Measurements from ENCODE around the gene PARD6B. TPM values are rescaled to one million over a fixed set of nuclear protein-coding genes. Genes with fewer than 3 reads are reported as not detected.
A peak's percentile ranks its signal among the peaks of the same experiment; 100 is the strongest.

The PARD6B gene
- total and polyA plus RNA-seq, 2 of the 13 experiments (the other 11 are each of a cell fraction or from before 2014, with no cell fraction given), result 6.9 to 22.2 TPM

GRCh38 chr20:50731930-50732690 lies 730 bp downstream of the PARD6B start (continued):
- TF ChIP-seq GMEB2 (CRISPR knock-in tag; IDR thresholded peaks at IDR 0.05; ENCODE audit: low read depth), result no peak
- TF ChIP-seq, protein P1, sequence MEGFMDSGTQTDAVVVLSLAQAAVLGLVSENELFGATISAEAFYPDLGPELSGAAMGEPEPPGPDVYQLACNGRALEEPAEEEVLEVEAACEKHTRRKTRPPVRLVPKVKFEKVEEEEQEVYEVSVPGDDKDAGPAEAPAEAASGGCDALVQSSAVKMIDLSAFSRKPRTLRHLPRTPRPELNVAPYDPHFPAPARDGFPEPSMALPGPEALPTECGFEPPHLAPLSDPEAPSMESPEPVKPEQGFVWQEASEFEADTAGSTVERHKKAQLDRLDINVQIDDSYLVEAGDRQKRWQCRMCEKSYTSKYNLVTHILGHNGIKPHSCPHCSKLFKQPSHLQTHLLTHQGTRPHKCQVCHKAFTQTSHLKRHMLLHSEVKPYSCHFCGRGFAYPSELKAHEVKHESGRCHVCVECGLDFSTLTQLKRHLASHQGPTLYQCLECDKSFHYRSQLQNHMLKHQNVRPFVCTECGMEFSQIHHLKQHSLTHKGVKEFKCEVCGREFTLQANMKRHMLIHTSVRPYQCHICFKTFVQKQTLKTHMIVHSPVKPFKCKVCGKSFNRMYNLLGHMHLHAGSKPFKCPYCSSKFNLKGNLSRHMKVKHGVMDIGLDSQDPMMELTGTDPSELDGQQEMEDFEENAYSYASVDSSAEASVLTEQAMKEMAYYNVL (CRISPR knock-in tag; IDR thresholded peaks at IDR 0.05; ENCODE audit: borderline replicate concordance), result no peak
- TF ChIP-seq ZNF256 (CRISPR knock-in tag; conservative IDR thresholded peaks at IDR 0.05), result 0 out of 2 replicates have a peak, but pooled peaks have one; percentile 5
- peak; percentile 6; the same call in 1 of the 2 replicates for TF ChIP-seq HNF4G (IDR thresholded peaks at IDR 0.05; ENCODE audit: borderline replicate concordance, low read depth, low read length)
- TF ChIP-seq HNF4G (CRISPR knock-in tag; IDR thresholded peaks at IDR 0.05; ENCODE audit: borderline replicate concordance, low read depth), result no peak
- TF ChIP-seq, protein P2, sequence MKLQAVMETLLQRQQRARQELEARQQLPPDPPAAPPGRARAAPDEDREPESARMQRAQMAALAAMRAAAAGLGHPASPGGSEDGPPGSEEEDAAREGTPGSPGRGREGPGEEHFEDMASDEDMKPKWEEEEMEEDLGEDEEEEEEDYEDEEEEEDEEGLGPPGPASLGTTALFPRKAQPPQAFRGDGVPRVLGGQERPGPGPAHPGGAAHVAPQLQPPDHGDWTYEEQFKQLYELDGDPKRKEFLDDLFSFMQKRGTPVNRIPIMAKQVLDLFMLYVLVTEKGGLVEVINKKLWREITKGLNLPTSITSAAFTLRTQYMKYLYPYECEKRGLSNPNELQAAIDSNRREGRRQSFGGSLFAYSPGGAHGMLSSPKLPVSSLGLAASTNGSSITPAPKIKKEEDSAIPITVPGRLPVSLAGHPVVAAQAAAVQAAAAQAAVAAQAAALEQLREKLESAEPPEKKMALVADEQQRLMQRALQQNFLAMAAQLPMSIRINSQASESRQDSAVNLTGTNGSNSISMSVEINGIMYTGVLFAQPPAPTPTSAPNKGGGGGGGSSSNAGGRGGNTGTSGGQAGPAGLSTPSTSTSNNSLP (IDR thresholded peaks at IDR 0.05; ENCODE audit: low read depth, low read length), result 0 out of 2 replicates have a peak, but pooled peaks have one; percentile 4
- TF ChIP-seq RBM22 (optimal IDR thresholded peaks at IDR 0.05; ENCODE audit: low read length), result peak; percentile 56
- 0 out of 2 replicates have a peak, but pooled peaks have one; percentile 6 for TF ChIP-seq ZNF34 (CRISPR knock-in tag; IDR thresholded peaks at IDR 0.05; ENCODE audit: borderline replicate concordance)
- no peak for TF ChIP-seq LCORL (IDR thresholded peaks at IDR 0.05)
- TF ChIP-seq LCORL (CRISPR knock-in tag; IDR thresholded peaks at IDR 0.05), result peak; percentile 34; the same call in 1 of the 2 replicates
- TF ChIP-seq, protein P3, sequence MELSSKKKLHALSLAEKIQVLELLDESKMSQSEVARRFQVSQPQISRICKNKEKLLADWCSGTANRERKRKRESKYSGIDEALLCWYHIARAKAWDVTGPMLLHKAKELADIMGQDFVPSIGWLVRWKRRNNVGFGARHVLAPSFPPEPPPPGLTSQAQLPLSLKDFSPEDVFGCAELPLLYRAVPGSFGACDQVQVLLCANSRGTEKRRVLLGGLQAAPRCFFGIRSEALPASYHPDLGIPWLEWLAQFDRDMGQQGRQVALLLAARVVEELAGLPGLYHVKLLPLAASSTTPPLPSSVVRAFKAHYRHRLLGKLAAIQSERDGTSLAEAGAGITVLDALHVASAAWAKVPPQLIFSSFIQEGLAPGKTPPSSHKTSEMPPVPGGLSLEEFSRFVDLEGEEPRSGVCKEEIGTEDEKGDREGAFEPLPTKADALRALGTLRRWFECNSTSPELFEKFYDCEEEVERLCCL (CRISPR knock-in tag; IDR thresholded peaks at IDR 0.05; ENCODE audit: borderline replicate concordance), result no peak
- TF ChIP-seq, protein P4, sequence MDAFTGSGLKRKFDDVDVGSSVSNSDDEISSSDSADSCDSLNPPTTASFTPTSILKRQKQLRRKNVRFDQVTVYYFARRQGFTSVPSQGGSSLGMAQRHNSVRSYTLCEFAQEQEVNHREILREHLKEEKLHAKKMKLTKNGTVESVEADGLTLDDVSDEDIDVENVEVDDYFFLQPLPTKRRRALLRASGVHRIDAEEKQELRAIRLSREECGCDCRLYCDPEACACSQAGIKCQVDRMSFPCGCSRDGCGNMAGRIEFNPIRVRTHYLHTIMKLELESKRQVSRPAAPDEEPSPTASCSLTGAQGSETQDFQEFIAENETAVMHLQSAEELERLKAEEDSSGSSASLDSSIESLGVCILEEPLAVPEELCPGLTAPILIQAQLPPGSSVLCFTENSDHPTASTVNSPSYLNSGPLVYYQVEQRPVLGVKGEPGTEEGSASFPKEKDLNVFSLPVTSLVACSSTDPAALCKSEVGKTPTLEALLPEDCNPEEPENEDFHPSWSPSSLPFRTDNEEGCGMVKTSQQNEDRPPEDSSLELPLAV (CRISPR knock-in tag; conservative IDR thresholded peaks at IDR 0.05; ENCODE audit: low read depth), result no peak
- TF ChIP-seq E2F1 (CRISPR knock-in tag; IDR thresholded peaks at IDR 0.05), result 0 out of 2 replicates have a peak, but pooled peaks have one; percentile 8
- TF ChIP-seq ZNF431 (CRISPR knock-in tag; IDR thresholded peaks at IDR 0.05; ENCODE audit: borderline replicate concordance, low read depth), result no peak
- no peak for TF ChIP-seq ZNF224 (CRISPR knock-in tag; IDR thresholded peaks at IDR 0.05)
- 0 out of 2 replicates have a peak, but pooled peaks have one; percentile 15 for TF ChIP-seq ZNF333 (CRISPR knock-in tag; IDR thresholded peaks at IDR 0.05; ENCODE audit: borderline replicate concordance)

All from HepG2 (cell line).